ENCODE results near the gene LKAAEAR1. TPM values are rescaled to one million over a fixed set of nuclear protein-coding genes. Genes with fewer than 3 reads are reported as not detected.

The LKAAEAR1 gene
- total RNA-seq, 1 donor from 2014 or later, result not detected

- no peak for TF ChIP-seq CTCF (IDR thresholded peaks at IDR 0.05; ENCODE audit: unreplicated experiment)
- H3K36me3 Mint-ChIP-seq (ENCODE audit: insufficient read depth), result no peaks in the 10 kb centered on the region
- H3K27ac Mint-ChIP-seq, result no peak overlapping the region
Observed at GRCh38 chr20:64112691-64113443, 28.7 kb upstream of the LKAAEAR1 start.

GRCh38 chr20:64111841-64112641 is 27.8 kb upstream of the LKAAEAR1 start:
- Mint-ChIP-seq H3K9me3 (ENCODE audit: low read depth) (no peaks in the 10 kb centered on the region), H3K27ac (no peak overlapping the region), H3K4me1 (ENCODE audit: low read depth) (no peaks in the 10 kb centered on the region), H3K4me3 (ENCODE audit: low read depth) (no peak overlapping the region), H3K36me3 (ENCODE audit: insufficient read depth) (no peaks in the 10 kb centered on the region), H3K27me3 (peaks cover 12% of the 10 kb centered on the region)
- no peak for TF ChIP-seq CTCF (IDR thresholded peaks at IDR 0.05; ENCODE audit: unreplicated experiment)
- no peak for DNase-seq (ENCODE audit: low spot score, unreplicated experiment)

More at GRCh38 chr20:64112691-64113443, 28.7 kb upstream of the LKAAEAR1 start:
- Mint-ChIP-seq H3K4me3 (ENCODE audit: low read depth) (no peak overlapping the region), H3K27me3 (peaks cover 10% of the 10 kb centered on the region), H3K4me1 (ENCODE audit: low read depth) (no peaks in the 10 kb centered on the region), H3K9me3 (ENCODE audit: low read depth) (no peaks in the 10 kb centered on the region)
- no peak for DNase-seq (ENCODE audit: low spot score, unreplicated experiment)

GRCh38 chr20:64110411-64111068 is 26.3 kb upstream of the LKAAEAR1 start:
- TF ChIP-seq CTCF (IDR thresholded peaks at IDR 0.05; ENCODE audit: unreplicated experiment), result no peak
- Mint-ChIP-seq H3K27me3 (peaks cover 18% of the 10 kb centered on the region), H3K9me3 (ENCODE audit: low read depth) (no peaks in the 10 kb centered on the region), H3K27ac (peak overlapping the region; percentile 52), H3K4me1 (ENCODE audit: low read depth) (no peaks in the 10 kb centered on the region), H3K4me3 (ENCODE audit: low read depth) (no peak overlapping the region), H3K36me3 (ENCODE audit: insufficient read depth) (no peaks in the 10 kb centered on the region)
- no peak for DNase-seq (ENCODE audit: low spot score, unreplicated experiment)

- H3K27me3 Mint-ChIP-seq, result peaks cover 18% of the 10 kb centered on the region
- H3K9me3 Mint-ChIP-seq (ENCODE audit: low read depth), result no peaks in the 10 kb centered on the region
- no peak overlapping the region for H3K27ac Mint-ChIP-seq
- no peaks in the 10 kb centered on the region for H3K4me1 Mint-ChIP-seq (ENCODE audit: low read depth)
- no peak for DNase-seq (ENCODE audit: low spot score, unreplicated experiment)
- TF ChIP-seq CTCF (IDR thresholded peaks at IDR 0.05; ENCODE audit: unreplicated experiment), result no peak
- no peak overlapping the region for H3K4me3 Mint-ChIP-seq (ENCODE audit: low read depth)
- H3K36me3 Mint-ChIP-seq (ENCODE audit: insufficient read depth), result no peaks in the 10 kb centered on the region
Observed at GRCh38 chr20:64109831-64110391, 25.7 kb upstream of the LKAAEAR1 start.
